H54 (cell line): ENCODE data around the gene GRM4.

Experiments used
- DNase-seq: peaks from one replicate; pipeline ENCODE4 v3.0.0; 2011; ENCODE audit warnings: low spot score, mixed read lengths; ENCODE audit not compliant: insufficient read length
- FAIRE-seq: peaks from 3 replicates; lab custom pipeline; 2011; peaks lifted over from hg19 to GRCh38; lab: Jason Lieb, UNC
- POLR2A ChIP-seq: IDR thresholded peaks from 2 replicates; pipeline ENCODE4 v1.6.1; 2011; ENCODE audit warnings: low read depth, mild to moderate bottlenecking, low read length

GRM4 gene

GRCh38 chr6:34151321-34152041 lies 5.6 kb upstream of the GRM4 start:
- DNase-seq: no peak
- FAIRE-seq: no peak
- TF ChIP-seq POLR2A: no peak

DNA sequence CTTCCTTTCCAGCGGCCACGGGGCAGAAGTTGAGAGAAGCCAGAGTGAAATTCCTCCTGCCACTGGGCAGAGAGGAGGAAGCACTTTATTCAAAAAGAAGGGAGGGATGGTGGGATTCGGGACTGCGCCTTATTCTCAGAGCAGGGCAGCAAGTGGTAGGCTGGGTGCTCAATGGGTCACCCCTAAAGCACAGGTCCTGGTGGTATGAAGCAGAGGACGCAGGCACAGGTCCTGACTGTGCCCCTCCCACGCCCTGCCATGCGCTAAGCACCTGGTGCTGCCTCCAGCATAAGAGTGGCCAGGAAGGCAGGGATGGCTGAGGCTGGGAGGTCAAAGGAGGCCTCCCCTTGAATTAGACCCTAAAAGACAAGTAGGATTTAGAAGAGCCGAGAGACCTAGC lies 4.9 kb upstream of the GRM4 start:
- DNase-seq: no peak
- no peak for TF ChIP-seq POLR2A
- no peak for FAIRE-seq

DNA sequence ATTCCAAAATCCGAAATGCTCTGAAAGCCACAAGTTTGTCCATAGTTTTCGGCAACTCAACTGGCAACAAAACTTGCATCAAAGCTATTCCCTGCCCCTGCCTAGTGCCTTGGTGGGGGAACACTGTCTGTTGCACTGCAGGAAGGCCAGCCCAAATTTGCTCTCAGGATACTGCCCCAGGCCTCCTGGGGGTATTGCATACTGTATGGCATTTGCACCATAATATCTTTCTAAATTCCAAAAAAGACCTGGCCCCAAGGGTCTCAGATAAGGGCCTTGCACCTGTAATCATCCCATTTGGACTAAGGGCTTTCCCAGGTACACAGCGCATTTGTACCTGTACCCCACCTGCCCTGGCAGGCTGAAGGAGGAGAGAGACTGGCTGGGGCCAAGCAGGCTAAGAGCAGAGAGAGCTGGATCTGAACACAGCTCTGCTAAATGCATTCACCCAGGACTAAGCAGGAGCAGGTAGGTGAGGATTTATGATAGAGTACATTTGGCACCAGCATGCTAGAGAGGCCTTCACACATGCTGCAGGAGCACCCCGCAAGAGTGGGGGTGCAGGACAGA lies 4.0 kb upstream of the GRM4 start:
- TF ChIP-seq POLR2A: no peak
- no peak for FAIRE-seq
- DNase-seq: no peak

GRCh38 chr6:34149452-34149810 lies 3.5 kb upstream of the GRM4 start:
- FAIRE-seq: no peak
- DNase-seq: no peak
- TF ChIP-seq POLR2A: no peak

GRCh38 chr6:34148631-34149451 lies 3.0 kb upstream of the GRM4 start:
- DNase-seq: no peak
- no peak for TF ChIP-seq POLR2A
- no peak for FAIRE-seq

DNA sequence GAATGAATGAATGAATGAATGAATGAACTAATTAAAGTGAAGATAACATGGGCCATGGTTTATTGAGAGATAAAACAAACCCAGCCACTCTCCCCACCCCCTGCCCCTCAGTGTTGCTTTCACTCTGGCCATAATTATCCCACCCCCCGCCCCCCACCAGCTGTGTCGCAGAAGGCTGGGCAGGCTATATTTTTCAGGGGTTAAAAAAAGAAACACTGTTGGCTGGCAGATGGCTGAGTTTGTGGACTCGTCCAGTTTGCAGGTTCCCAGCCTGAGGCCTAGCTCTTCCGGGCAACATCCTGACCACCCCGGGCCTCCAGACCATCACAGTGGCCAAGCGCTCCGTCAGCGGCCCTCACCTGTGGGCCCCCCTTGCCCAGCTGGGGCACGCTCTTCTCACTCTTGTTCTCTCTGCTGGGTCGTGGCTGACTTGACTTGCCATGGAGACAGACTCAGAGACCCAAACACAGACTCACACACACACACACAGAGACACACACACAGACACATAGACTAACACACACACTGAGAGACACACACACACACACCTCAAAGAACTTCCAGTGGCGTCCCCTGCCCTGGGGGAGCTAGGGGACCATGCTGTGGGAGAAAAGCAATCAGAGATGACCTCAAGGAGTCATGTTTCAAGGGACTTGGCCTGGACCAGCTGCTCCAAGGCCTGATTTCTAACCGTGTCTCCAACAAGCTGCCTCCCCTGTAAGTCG lies 2.2 kb upstream of the GRM4 start:
- FAIRE-seq (no peak), DNase-seq (no peak)
- TF ChIP-seq POLR2A: no peak

- no peak for TF ChIP-seq POLR2A
- FAIRE-seq: no peak
- no peak for DNase-seq
Observed at GRCh38 chr6:34146801-34147592, 1.1 kb upstream of the GRM4 start.

DNA sequence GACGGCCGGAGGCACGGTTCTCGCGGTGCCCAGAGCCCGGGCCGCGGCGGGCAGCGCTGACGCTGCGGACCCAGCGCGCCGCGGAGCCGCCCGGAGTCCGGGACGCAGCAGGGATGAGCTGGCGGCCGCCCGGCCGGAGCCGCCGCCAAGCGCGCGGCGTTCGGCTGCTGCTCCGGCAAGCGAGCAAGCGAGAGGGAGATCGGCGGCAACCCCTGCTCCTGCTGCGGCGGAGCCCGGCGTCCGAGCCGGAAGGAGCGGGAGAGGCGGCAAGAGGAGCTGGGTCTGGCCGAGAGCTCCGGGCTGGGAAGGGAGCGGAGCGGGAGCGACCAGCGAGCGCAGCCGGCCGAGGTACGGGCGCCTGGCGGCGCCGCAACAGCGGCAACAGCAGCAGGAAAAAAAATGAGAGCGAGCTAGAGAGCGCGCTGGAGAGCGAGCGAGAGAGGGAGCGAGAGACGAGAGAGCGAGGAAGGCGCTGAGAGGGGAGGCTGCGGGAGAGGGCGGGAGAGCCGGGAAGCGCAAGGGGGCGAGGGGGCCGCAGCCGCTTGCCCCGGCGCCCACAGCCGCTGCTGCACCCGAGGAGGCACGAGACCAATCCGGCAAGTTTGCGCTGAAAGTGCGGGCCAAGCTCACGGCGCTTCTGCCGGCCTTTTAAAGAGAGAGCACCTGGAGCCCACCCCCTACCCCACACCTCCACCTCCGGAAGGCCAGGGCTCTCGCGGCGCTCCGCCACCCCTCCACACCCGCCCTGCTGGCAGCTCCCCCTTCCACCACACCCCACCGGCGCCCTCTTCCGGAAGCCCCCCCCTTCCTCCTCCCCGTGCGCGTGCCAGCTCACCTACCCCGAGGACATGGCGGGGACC lies 496 bp downstream of the GRM4 start:
- no peak for DNase-seq
- TF ChIP-seq POLR2A: no peak
- no peak for FAIRE-seq

DNA sequence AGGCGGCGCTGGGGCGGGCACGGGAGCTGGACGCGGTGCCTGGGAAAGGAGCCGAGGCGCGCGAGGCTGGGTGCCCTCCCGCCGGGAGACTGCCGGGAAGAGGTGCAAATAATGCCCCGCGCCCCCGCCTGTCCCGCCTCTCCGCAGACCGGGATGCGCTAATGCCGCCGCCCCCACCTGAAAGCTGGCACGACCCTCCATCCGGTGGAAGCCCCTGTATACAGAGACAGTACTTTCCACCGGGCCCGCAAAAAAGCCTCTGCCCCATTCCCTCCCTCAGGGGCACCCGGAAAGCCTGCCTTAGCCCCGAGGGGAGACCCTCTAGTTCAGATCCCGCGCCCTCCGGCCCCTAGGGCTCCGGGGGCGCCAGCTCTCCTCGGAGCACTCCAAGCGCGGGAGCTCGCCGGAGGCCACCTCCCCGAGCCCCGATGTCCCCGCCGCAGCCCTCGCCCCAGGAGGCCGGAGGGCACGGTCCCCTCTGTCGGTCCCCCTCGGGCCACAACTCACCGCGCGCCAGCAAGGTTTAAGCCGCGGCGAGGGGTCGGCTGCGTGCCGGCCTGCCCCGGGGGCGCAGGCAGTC lies 1.2 kb downstream of the GRM4 start:
- DNase-seq: no peak
- TF ChIP-seq POLR2A: no peak

GRCh38 chr6:34143884-34144580 lies 1.9 kb downstream of the GRM4 start:
- FAIRE-seq (no peak), DNase-seq (no peak)
- no peak for TF ChIP-seq POLR2A

More for the DNA sequence above, 1.2 kb downstream of the GRM4 start:
- no peak for FAIRE-seq

GRCh38 chr6:34143196-34143883 lies 2.5 kb downstream of the GRM4 start:
- no peak for DNase-seq
- no peak for TF ChIP-seq POLR2A
- FAIRE-seq: no peak
